ENCODE data around the gene PHTF1. TPM values are rescaled to one million over a fixed set of nuclear protein-coding genes. Genes with fewer than 3 reads are reported as not detected.

The PHTF1 gene
- polyA plus RNA-seq, 1 experiment, result 18.0 TPM

DNA sequence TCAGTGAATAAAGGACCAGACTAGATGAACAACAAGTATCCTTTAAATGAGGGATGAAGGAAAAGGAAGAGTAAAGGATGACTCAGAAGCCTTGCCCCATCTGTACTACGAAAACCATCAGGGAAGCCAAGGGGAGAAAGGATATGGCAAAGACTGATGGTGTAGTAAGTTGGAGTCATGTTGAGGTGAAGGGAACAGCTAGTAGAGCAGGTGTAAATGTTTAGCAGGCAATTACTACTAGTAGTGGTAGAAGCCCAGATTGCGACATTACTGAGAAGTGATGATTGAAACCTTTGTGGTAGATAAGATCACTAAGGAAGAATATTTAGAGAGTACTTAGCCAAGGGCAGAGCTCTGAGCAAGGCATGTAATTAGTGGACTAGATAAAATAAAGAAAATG, 84.0 kb downstream of the PHTF1 start:
- no peaks in the 10 kb centered on the region for H3K9me3 ChIP-seq (ENCODE audit: control insufficient read depth, insufficient read depth, low read length)
- ChIA-PET POLR2A (no interaction called here), CTCF (interaction anchor here (5.6 kb wide), 1 partner anchor 535 kb away, joined by 56 read pairs; no protein-coding TSS in a partner anchor)
- no peak for DNase-seq (ENCODE audit: low read depth, low spot score)
- H3K4me3 ChIP-seq (ENCODE audit: low read depth, low read length), result no peak overlapping the region
- no peaks in the 10 kb centered on the region for H3K27me3 ChIP-seq (ENCODE audit: control insufficient read depth, insufficient read depth, low read length)
- no peak for TF ChIP-seq CTCF (IDR thresholded peaks at IDR 0.05; ENCODE audit: low read depth, low read length)
- H3K27ac ChIP-seq (ENCODE audit: low read depth, low read length), result no peak overlapping the region

- H3K27me3 ChIP-seq (ENCODE audit: control insufficient read depth, insufficient read depth, low read length), result no peaks in the 10 kb centered on the region
- no peak for DNase-seq (ENCODE audit: low read depth, low spot score)
- no peak for TF ChIP-seq CTCF (IDR thresholded peaks at IDR 0.05; ENCODE audit: low read depth, low read length)
Observed at GRCh38 chr1:113674591-113674990, 84.7 kb downstream of the PHTF1 start.

GRCh38 chr1:113672491-113672890, 86.8 kb downstream of the PHTF1 start:
- H3K27ac ChIP-seq (ENCODE audit: low read depth, low read length), result no peak overlapping the region
- DNase-seq (ENCODE audit: low read depth, low spot score), result no peak
- H3K4me3 ChIP-seq (ENCODE audit: low read depth, low read length), result no peak overlapping the region
- ChIA-PET POLR2A (interaction anchor here (0.6 kb wide), 1 partner anchor 12 kb away, joined by 5 read pairs; no protein-coding TSS in a partner anchor), CTCF (no interaction called here)
- no peak for TF ChIP-seq CTCF (IDR thresholded peaks at IDR 0.05; ENCODE audit: low read depth, low read length)
- no peaks in the 10 kb centered on the region for H3K27me3 ChIP-seq (ENCODE audit: control insufficient read depth, insufficient read depth, low read length)
- no peaks in the 10 kb centered on the region for H3K9me3 ChIP-seq (ENCODE audit: control insufficient read depth, insufficient read depth, low read length)

More at GRCh38 chr1:113674591-113674990, 84.7 kb downstream of the PHTF1 start:
- Histone ChIP-seq H3K4me3 (ENCODE audit: low read depth, low read length) (no peak overlapping the region), H3K27ac (ENCODE audit: low read depth, low read length) (no peak overlapping the region), H3K9me3 (ENCODE audit: control insufficient read depth, insufficient read depth, low read length) (no peaks in the 10 kb centered on the region)
- ChIA-PET POLR2A (no interaction called here), CTCF (interaction anchor here (5.6 kb wide), 1 partner anchor 534 kb away, joined by 56 read pairs; no protein-coding TSS in a partner anchor)

- Histone ChIP-seq H3K9me3 (ENCODE audit: control insufficient read depth, insufficient read depth, low read length) (no peaks in the 10 kb centered on the region), H3K27me3 (ENCODE audit: control insufficient read depth, insufficient read depth, low read length) (no peaks in the 10 kb centered on the region), H3K27ac (ENCODE audit: low read depth, low read length) (no peak overlapping the region), H3K4me3 (ENCODE audit: low read depth, low read length) (no peak overlapping the region)
- POLR2A ChIA-PET, result no interaction called here
- CTCF ChIA-PET, result interaction anchor here (0.9 kb wide), 1 partner anchor 488 kb away, joined by 3 read pairs; no protein-coding TSS in a partner anchor
- DNase-seq (ENCODE audit: low read depth, low spot score), result no peak
- no peak for TF ChIP-seq CTCF (IDR thresholded peaks at IDR 0.05; ENCODE audit: low read depth, low read length)
Observed at GRCh38 chr1:113670650-113671049, 88.6 kb downstream of the PHTF1 start.

DNA sequence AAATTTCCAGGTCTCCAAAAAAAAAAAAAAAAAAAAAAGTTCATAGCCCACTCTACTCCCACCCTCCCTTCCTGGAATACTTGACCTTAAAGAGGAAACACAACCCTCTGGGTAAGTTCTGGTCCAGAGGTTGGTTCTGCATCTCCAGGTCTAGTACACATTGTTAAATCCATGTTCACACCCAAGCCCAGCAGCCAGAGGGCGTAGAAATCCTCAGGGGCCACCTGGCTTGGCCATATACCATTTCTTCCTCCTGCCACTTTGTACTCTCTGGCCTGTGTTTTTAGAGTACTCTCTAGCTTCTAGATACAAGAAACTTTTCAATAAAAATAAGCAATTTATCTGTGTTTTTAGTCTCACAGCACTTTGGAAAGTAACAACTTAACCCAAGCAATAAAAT, 89.3 kb downstream of the PHTF1 start:
- no peak for TF ChIP-seq CTCF (IDR thresholded peaks at IDR 0.05; ENCODE audit: low read depth, low read length)
- H3K9me3 ChIP-seq (ENCODE audit: control insufficient read depth, insufficient read depth, low read length), result no peaks in the 10 kb centered on the region
- H3K4me3 ChIP-seq (ENCODE audit: low read depth, low read length), result no peak overlapping the region
- H3K27ac ChIP-seq (ENCODE audit: low read depth, low read length), result no peak overlapping the region
- ChIA-PET POLR2A (interaction anchor here (0.6 kb wide), 1 partner anchor 243 kb away, joined by 3 read pairs; no protein-coding TSS in a partner anchor), CTCF (interaction anchor here (0.6 to 0.7 kb wide), 2 partner anchors 379 to 530 kb away, joined by 3 to 9 read pairs; no protein-coding TSS in a partner anchor)
- no peaks in the 10 kb centered on the region for H3K27me3 ChIP-seq (ENCODE audit: control insufficient read depth, insufficient read depth, low read length)
- DNase-seq (ENCODE audit: low read depth, low spot score), result no peak

Data from AG04450 (cell line).